Left ventricle myocardium inferior (tissue), 1 donor: ENCODE measurements around the gene STAT1. TPM values are rescaled to one million over a fixed set of nuclear protein-coding genes. Genes with fewer than 3 reads are reported as not detected.

Source experiments
- DNase-seq: peaks from one replicate; pipeline ENCODE4 v3.0.0-alpha.2; 2020
- H3K27ac ChIP-seq: fragments of 200-600 bp; replicated peaks from 2 replicates; pipeline ENCODE4 v1.8.0; 2021
- H3K27me3 ChIP-seq: fragments of 200-600 bp; 2 replicates; pipeline ENCODE4 v1.8.0; 2021; ENCODE audit warnings: low read depth
- H3K36me3 ChIP-seq: fragments of 200-600 bp; 2 replicates; pipeline ENCODE4 v1.8.0; 2021
- H3K4me1 ChIP-seq: fragments of 200-600 bp; 2 replicates; pipeline ENCODE4 v1.8.0; 2021
- H3K4me3 ChIP-seq: fragments of 200-600 bp; 2 replicates; pipeline ENCODE4 v1.8.0; 2021; ENCODE audit warnings: mild to moderate bottlenecking, moderate library complexity
- H3K9me3 ChIP-seq: fragments of 200-600 bp; replicated peaks from 2 replicates; pipeline ENCODE4 v1.8.0; 2021
- CTCF ChIP-seq: fragments of 200-600 bp; IDR thresholded peaks from 2 replicates; pipeline ENCODE4 v1.8.0; 2021; ENCODE audit warnings: antibody characterized with exemption, mild to moderate bottlenecking, borderline replicate concordance
- intact Hi-C: fragments of 100-400 bp; cut with micrococcal nuclease; formaldehyde crosslinking; loops from one replicate; pipeline ENCODE4 v1.11.0; 2022
- total RNA-seq: library from RNA; stranded (reverse); fragmentation: NEBNext Ultra II Directional; extraction: Animal tissue kit (Norgen Biotek cat#: 25700); gene quantifications from one replicate; pipeline ENCODE4 v1.2.1, GENCODE V29; 2021
- donor health status: DM: no; HTN: yes; CAD: no; lungs with severe emphysema.

Gene STAT1
- total RNA-seq, 1 donor from 2014 or later, result 42.2 TPM

- no peak for TF ChIP-seq CTCF
- H3K4me1 ChIP-seq, result no peaks in the 10 kb centered on the region
- H3K4me3 ChIP-seq, result no peak overlapping the region
- intact Hi-C loops, result no loop called here
- DNase-seq, result no peak
- H3K27me3 ChIP-seq, result no peaks in the 10 kb centered on the region
- no peaks in the 10 kb centered on the region for H3K36me3 ChIP-seq
- no peaks in the 10 kb centered on the region for H3K9me3 ChIP-seq
- no peak overlapping the region for H3K27ac ChIP-seq
Observed at GRCh38 chr2:191038741-191039140, 24.8 kb upstream of the STAT1 start.

GRCh38 chr2:191038241-191038725 is 24.3 kb upstream of the STAT1 start:
- Histone ChIP-seq H3K27me3 (no peaks in the 10 kb centered on the region), H3K4me3 (no peak overlapping the region), H3K4me1 (no peaks in the 10 kb centered on the region), H3K27ac (no peak overlapping the region), H3K9me3 (no peaks in the 10 kb centered on the region), H3K36me3 (no peaks in the 10 kb centered on the region)
- no peak for DNase-seq
- intact Hi-C loops, result no loop called here
- TF ChIP-seq CTCF, result no peak

GRCh38 chr2:191037351-191037750 is 23.4 kb upstream of the STAT1 start:
- Histone ChIP-seq H3K9me3 (no peaks in the 10 kb centered on the region), H3K4me3 (no peak overlapping the region), H3K27ac (no peak overlapping the region), H3K36me3 (no peaks in the 10 kb centered on the region), H3K4me1 (no peaks in the 10 kb centered on the region), H3K27me3 (no peaks in the 10 kb centered on the region)
- intact Hi-C loops, result no loop called here
- DNase-seq, result no peak
- no peak for TF ChIP-seq CTCF

GRCh38 chr2:191036363-191036762 is 22.4 kb upstream of the STAT1 start:
- DNase-seq, result no peak
- Histone ChIP-seq H3K4me3 (no peak overlapping the region), H3K4me1 (no peaks in the 10 kb centered on the region), H3K27me3 (no peaks in the 10 kb centered on the region), H3K36me3 (no peaks in the 10 kb centered on the region), H3K9me3 (no peaks in the 10 kb centered on the region), H3K27ac (no peak overlapping the region)
- no peak for TF ChIP-seq CTCF
- intact Hi-C loops, result no loop called here

- Histone ChIP-seq H3K27ac (no peak overlapping the region), H3K4me3 (no peak overlapping the region), H3K36me3 (no peaks in the 10 kb centered on the region), H3K4me1 (peaks cover 7% of the 10 kb centered on the region), H3K9me3 (no peaks in the 10 kb centered on the region), H3K27me3 (no peaks in the 10 kb centered on the region)
- intact Hi-C loops, result loop anchor here (5.0 kb wide), 1 partner anchor 251 kb away; no protein-coding TSS in a partner anchor
- TF ChIP-seq CTCF, result no peak
- no peak for DNase-seq
Observed at GRCh38 chr2:191032588-191033429, 18.8 kb upstream of the STAT1 start.
